NCI-H2196 (cell line): ENCODE results near the gene PTPRU.
"Not testable (repeated sequence)": the region's sequence is repeated elsewhere in the genome, so short reads cannot be mapped to it uniquely, and the experiment has no call there.

Experiments
- DNase-seq: peaks from one replicate; lab custom pipeline; 2025; ENCODE audit not compliant: unreplicated experiment; lab: John Stamatoyannopoulos, UW

Gene PTPRU

GRCh38 chr1:29314685-29315084, 78.4 kb downstream of the PTPRU start:
- DNase-seq: not testable (repeated sequence)

- DNase-seq: no peak
These were observed 78.9 kb downstream of the PTPRU start for GRCh38 chr1:29315262-29315661.

DNA sequence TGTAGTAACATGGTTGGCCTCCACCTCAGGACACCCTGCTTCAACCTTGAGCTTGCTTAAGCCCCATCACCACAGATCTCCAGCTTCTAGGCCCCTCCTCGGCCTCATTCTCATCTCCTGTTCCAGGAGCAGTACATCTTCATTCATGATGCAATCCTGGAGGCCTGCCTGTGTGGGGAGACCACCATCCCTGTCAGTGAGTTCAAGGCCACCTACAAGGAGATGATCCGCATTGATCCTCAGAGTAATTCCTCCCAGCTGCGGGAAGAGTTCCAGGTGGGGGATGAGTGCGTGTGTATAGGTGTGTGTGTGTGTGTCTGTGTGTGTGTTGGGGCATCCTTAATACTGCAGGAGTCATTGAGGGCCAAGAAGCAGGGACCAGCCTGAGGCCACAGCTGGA, 79.6 kb downstream of the PTPRU start:
- no peak for DNase-seq

DNA sequence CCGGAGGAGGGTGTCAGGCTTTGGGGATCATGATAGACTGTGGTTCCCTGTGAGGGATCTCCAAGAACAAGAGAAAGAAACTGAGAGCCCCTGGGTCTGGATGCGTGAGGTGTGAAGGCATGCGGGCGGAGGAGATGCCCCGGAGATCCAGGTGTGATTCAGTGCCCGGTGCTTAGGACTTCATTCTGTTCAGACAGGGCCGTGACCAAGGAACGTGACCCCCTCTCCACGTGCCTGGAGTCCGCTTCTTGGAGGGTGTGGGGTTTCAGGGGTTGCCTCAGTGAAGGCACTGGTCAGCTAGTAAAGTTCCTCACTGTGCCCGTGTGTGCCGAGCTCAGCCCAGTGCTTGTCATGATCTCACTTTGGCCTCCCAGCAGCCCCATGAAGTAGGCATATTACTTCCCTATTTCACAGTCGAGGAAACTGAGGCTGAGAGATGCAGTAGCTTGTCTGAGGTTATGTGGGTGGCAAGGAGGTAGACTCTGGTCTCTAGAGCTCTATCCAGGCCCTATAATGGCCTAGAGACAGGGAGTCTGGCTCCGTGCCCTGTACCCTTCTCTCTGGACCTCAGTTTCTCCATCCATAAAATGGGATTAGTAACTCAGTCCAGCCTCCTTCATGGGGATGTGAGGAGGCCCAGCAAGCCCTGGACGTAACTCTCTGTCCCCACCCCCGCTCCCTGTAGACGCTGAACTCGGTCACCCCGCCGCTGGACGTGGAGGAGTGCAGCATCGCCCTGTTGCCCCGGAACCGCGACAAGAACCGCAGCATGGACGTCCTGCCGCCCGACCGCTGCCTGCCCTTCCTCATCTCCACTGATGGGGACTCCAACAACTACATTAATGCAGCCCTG, 81.0 kb downstream of the PTPRU start:
- DNase-seq: no peak

GRCh38 chr1:29317916-29318530, 81.7 kb downstream of the PTPRU start:
- DNase-seq: no peak

DNA sequence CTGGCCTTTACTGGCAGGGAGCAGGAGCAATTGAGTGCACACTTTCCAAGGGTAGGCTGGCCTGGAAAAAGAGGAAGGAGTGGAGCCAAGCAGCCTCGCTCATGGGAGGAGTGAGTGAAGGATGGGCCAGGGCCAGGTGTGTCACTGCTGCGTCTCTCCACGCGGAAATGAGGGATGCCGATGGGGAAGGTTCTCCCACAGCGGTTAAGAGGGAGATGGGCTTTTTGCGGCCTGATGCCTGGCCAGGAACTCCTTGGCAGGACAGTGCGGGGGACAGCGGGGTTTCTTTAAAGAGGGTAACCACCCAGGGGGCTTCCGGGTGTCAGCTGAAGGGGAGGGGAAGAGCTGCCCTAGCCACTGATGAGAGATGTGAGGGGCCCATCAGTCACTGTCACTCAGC, 82.4 kb downstream of the PTPRU start:
- DNase-seq: no peak

DNA sequence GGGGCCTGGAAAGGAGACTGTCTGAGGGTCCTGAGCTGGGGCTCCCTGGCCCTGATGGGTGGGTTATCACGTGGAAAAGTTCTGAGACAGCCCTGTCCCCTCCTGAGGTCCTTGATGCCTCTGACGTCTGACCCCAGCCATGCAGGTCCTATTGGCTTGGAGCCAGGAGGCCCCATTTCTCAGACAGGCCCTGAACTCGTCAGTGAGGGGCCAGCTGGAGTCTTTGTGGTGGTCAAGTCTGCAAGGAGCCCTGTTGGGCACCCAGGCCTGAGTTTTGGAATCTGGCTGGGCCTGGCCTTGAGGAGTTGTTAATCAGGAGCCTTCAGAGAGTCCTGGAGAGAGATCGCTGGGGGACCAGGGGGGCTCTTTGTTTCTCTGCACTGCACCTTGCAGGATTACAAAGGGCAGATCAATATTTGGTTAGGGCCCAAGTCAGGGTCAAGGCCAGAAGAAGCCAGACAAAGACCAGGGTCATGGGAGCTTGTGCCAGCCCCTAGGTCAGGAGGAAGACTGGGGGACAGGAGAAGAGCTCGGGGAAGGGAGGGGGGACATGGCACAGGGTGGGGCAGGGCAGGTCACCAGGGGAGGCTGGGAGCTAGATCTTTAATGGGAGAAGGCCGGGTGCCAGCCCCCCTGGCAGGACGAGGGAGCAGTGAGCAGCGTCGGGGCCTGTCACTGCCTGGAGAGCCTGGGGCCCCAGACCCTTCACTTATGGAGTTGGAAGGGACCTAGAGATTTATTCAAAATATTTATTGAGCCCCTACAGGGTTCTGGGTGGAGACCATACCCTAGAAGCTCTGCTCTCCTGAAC, 83.2 kb downstream of the PTPRU start:
- DNase-seq: no peak

DNA sequence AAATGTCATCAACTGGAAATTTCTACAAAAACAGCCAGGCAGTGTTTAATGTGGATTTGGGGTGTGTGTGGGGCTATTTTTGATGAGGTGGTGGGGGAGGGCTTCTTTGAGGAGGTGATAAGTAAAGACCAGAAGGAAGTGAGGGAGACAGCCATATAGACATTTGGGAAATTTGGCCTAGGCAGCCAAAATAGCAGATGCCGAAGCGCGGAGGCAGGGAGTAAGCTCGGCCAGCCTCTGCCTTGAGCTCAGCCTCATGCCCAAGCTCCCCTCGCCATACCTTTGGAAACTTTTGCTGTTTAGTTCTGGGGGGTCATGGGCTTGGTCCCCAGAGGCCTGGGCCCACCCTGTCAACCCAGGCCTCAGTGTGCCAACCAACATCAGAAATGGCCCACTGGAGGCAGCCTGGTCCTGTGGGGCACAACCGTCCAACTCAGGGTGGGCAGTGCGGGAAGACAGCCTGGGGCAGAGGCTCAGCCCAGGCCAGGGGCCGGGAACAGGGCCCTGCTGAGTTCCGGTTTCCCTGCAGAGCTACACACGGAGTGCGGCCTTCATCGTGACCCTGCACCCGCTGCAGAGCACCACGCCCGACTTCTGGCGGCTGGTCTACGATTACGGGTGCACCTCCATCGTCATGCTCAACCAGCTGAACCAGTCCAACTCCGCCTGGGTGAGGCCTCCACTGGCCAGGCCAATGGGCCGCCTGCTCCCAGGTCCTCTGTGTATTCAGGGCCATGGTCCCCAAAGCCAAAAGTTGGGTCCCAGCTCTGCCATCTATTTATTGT, 84.0 kb downstream of the PTPRU start:
- no peak for DNase-seq

- DNase-seq: no peak
These were observed 84.9 kb downstream of the PTPRU start for GRCh38 chr1:29321176-29321575.

GRCh38 chr1:29322147-29322694, 85.9 kb downstream of the PTPRU start:
- no peak for DNase-seq

DNA sequence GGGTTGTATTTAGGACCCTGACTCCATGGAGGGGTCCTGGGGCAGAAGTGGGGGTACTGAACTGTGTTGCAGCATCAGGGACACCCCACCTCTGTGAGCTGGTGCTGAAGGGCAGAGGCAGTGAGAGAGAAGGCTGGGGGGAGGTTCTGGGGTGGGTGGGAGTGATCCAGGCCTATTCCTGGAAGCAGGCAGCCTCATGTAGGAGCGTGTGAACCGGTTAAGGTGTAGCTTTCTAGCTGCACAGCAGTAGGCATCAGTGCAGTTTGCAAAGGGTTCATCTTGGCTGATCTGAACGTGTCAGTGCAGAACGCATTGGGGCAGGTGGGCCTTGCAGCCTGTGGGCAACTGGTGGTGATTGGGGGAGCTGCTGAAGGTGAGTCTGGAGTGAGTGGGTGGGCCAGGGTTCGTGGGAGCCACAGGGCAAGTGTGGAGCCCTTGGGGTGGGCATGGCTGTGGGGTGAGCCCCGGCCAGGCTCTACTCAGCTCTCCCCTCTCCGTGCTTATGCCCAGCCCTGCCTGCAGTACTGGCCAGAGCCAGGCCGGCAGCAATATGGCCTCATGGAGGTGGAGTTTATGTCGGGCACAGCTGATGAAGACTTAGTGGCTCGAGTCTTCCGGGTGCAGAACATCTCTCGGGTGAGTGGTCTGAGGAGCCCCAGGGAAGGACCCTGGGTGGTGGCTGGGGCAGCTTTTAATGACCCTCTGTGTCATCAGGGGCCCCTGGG, 86.7 kb downstream of the PTPRU start:
- DNase-seq: no peak

- DNase-seq: no peak
These were observed 87.3 kb downstream of the PTPRU start for GRCh38 chr1:29323636-29324035.

DNA sequence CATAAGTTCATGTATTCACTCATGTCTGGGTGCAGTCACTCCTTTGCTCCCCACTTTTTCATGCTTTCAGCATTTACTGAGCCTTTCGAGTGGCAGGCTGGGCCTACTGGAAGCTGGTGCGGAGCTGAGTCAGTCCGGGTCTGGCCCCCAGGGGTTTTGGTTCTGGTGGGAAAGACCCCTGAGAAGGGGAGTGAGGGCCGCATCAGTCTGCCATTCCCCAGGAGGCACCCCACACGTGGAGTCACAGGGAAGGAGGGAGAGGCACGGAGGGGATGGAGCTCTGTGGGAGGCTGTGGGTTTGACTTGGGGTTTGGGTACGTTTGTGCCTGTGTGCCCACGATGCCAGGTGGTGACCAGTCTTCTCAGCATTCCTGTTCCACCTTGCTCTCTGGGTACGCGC, 87.9 kb downstream of the PTPRU start:
- DNase-seq: no peak

- DNase-seq: no peak
These were observed 88.5 kb downstream of the PTPRU start for GRCh38 chr1:29324771-29325351.

DNA sequence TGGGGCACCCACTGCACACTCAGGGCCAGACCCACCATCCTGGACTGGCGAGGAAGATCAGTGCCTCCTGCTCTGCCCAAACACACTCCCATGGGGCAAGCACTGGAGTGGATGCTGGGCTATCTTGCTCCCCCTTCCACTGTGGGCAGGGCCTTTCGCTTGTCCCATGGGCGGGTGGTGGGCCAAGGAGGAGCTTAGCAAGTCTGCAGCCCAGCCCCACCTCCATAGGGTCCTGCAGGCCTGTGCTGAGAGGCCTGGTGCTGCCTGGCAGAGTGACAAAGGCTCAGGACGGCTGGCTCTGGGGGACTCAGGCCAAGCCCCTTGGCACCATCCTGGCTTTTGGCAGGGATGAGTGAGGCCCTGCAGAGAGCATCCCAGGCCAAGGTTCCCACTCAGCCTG, 89.4 kb downstream of the PTPRU start:
- DNase-seq: no peak

GRCh38 chr1:29326123-29326522, 89.8 kb downstream of the PTPRU start:
- DNase-seq: no peak

GRCh38 chr1:29327223-29327935, 91.1 kb downstream of the PTPRU start:
- DNase-seq: no peak

- DNase-seq: no peak
These were observed 92.9 kb downstream of the PTPRU start for GRCh38 chr1:29329022-29329775.
